ENCODE data around the gene TGDS.
"Not testable (repeated sequence)": the region's sequence is repeated elsewhere in the genome, so short reads cannot be mapped to it uniquely, and the experiment has no call there.

TGDS gene

GRCh38 chr13:94595950-94596574, at the start of gene TGDS:
TGDS (minus strand) TSS chr13:94596152; CDS start chr13:94596136, 16 bp downstream.
- peak; percentile 88 for DNase-seq

DNA sequence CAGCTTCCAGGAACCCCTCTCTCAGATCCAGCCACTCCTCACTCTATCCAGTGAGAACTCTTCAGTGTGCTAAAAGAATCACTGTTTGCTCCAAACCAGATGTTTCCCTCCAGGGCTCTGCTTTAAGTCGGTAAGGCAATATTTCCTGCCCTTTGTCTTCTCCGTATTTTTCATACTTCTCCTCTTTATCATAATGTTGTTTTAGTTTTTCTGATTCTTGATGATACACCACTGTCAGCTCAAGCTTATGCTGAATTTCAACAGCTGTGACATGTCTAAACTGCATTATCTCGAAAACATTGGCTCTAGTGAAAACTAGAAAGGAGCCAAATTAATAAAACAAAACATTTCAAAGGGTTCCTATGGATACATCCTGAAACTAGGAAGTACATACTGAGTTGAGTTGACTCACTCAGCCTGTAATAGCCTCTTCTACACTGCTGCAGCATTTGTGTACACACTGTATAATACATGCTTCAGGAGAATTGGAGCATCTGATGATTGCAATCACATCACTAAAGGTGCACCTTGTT, 45.5 kb upstream of the TGDS start:
- DNase-seq: no peak

- DNase-seq: no peak
Measured at GRCh38 chr13:94640721-94641120, 44.8 kb upstream of the TGDS start.

GRCh38 chr13:94637677-94638076, 41.7 kb upstream of the TGDS start:
- not testable (repeated sequence) for DNase-seq

DNA sequence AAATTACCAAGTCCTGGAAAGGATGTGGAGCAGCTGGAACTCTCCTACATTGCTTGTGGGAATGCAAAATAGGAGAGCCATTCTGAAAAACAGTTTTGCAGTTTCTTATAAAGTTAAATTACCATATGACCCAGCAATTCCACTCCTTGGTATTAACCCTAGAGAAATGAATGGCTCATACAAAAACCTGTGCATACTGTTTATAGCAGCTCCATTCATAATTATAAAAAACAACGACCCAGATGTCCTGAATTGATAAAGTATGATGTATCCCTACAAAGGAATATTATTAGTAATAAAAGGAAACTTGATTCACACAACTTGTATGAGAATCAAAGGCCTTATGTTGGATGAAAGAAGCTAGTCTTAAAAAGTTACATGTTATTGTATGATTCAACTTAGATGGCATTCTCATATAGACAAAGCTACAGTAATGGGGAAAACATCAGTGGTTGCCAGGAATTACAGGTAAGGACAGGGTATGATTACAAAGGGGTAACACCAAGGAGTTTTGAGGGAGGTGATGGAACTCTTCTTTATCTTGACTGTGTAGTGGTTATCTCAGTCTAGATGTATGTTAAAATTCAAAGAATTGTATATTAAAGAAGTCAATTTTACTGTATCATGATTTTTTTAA, 41.1 kb upstream of the TGDS start:
- no peak for DNase-seq

GRCh38 chr13:94636096-94636495, 40.1 kb upstream of the TGDS start:
- not testable (repeated sequence) for DNase-seq

GRCh38 chr13:94632226-94632980, 36.5 kb upstream of the TGDS start:
- no peak for DNase-seq

DNA sequence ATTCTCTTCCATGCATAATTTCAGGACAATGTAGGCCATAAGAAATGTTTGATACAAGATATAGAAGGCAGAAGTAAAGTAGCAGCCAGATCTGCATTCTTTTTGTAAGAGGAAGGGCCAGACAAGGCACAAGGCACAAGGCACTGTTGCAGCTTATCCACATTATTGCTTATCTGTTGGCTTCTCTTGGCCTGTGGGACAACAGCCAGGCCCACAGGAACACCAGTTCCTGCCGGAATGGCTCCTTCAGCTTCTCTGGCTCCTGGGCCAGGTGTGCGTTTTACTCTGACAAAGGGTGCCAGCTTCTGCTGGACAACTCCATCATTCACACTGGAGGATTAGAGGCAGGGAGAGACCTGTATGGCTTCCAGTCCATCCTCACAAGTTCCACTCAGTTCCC, 34.9 kb upstream of the TGDS start:
- no peak for DNase-seq

GRCh38 chr13:94623316-94623715, 27.4 kb upstream of the TGDS start:
- no peak for DNase-seq

- DNase-seq: no peak
Measured at GRCh38 chr13:94622344-94622743, 26.4 kb upstream of the TGDS start.

DNA sequence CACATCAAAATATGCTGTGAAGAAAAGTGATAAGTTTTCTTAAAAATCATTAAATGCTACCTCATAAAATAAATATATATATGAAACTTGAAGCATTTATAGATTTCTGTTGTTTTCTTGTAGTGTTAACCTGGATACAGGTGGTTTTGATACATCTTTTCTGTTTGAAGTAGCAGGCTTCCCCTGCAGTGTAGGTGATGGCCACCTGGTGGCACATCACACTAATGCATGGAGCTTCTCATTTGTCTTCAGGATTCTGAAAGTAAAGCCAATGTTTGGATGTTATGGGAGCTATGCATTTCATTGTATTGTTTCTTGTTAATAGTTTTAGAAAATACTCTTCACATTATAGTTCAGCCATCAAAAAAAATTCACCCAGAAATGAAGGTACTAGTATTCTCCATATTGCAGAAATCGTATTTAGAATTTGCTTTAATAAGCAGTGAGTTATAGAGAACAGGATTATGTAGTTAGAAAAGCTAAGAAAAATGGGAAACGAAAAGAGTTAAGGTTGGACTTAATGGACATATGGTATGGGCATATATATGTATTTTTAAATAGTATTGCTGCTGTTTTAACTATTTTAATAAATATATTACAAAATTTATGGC, 24.4 kb upstream of the TGDS start:
- DNase-seq: peak; percentile 24

- no peak for DNase-seq
Measured at GRCh38 chr13:94617389-94618000, 21.5 kb upstream of the TGDS start.

DNA sequence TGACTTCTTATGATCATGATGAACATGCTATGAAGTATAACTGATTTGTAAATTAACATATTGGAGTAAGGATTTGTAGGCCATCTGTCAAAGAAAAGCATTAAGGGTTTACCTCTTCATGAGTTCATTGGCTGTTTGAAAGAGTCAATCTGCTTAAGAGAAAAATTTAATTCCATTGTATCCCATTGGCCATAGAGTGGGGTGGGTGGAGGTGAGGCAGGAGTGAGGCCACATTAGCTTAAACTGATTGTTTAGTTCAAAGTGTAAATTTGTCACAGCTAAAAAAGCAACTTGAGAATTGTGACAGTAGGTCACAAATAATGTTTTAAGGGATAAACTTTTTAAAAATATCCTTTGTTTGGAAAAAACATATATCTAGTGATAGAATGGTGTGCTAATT, 17.1 kb upstream of the TGDS start:
- no peak for DNase-seq

GRCh38 chr13:94612050-94612449, 16.1 kb upstream of the TGDS start:
- DNase-seq: no peak

- DNase-seq: no peak
Measured at GRCh38 chr13:94610475-94610874, 14.5 kb upstream of the TGDS start.

- no peak for DNase-seq
Measured at GRCh38 chr13:94609196-94609595, 13.2 kb upstream of the TGDS start.

DNA sequence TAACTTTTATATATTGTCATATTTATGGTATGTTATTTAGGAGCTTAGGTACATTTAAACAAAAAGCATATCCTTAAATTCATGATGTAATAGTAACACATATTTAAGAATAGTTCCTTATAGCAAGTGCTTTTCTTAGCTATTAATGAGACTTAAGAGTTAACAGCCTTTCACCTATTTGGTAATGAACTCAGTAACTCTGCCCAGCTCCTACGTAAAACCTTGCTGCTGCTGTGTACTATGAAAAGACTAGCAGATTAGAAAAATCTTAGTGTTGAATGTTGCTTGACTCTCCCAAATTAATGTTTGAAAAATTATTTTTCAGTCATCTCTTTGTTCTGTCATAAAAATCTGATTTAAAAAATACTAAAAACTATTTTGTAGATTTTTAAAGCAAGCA, 12.6 kb upstream of the TGDS start:
- no peak for DNase-seq

DNA sequence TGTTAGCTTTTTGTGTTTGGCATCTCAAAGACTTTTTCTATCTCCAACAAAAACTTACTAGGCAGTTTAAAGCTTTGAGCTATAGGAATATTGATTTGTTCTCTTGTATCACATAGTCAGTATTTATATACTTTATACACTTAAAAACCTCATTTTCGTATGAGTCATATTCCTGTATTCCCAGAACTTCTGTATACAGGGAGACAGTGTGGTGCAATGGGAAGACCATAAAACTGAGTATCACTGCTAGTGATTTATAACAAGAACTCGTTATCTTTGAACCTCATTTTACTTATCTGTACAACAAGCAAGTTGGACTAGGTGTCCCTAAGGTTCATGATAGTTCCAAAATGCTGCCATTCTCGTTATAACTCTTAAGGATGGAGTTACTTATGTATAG, 12.0 kb upstream of the TGDS start:
- DNase-seq: no peak

- DNase-seq: no peak
Measured at GRCh38 chr13:94607056-94607455, 11.1 kb upstream of the TGDS start.

DNA sequence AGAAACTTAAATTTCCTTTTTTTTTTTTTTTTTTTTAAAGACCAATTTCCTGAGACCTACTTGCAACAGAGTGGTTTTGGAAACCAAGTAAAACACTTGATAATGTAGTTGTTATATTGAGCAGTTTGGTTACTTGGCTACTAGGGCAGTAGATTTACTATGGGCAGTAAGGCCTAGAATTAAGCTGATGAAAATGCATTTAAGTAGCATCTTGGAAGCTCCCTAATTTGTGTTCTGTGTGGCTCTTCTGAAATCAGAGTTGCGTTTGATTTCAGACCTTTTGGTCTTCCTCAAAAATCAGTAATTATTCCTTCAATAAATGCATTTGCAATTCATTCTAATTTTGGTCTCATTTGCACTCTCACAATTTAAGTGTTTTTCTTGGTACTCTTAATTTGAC, 6.5 kb upstream of the TGDS start:
- DNase-seq: no peak

GRCh38 chr13:94601446-94602431, 5.8 kb upstream of the TGDS start, which contains the start of gene GPR180:
GPR180 (plus strand) TSS chr13:94601857; CDS start chr13:94601928, 71 bp downstream.
- peak; percentile 87 for DNase-seq

GRCh38 chr13:94599877-94600276, 3.9 kb upstream of the TGDS start:
- no peak for DNase-seq

All from stimulated activated CD4-positive, alpha-beta T cell treated with anti-CD3 and anti-CD28 coated beads, Interleukin-4, amount 100 ng/mL, for 1 hour (primary cell).